Gastrocnemius medialis (tissue), 4 donors: ENCODE measurements around the gene GNAQ. TPM values are rescaled to one million over a fixed set of nuclear protein-coding genes. Genes with fewer than 3 reads are reported as not detected.

Experiments
- ATAC-seq, 2 donors: fragments of 150-250 bp; one replicate each; pipeline ENCODE4 v1.9.1; 2016
- DNase-seq, 2 donors: peaks; one replicate each; pipeline ENCODE4 v3.0.0-alpha.2; 2019
- H3K27ac ChIP-seq, 4 donors: fragments of 200-600 bp; sonication (generic); 1 replicate in 1 of 4; 2 replicates in 3 of 4; pipeline ENCODE4 v1.5.1; 2016 to 2018; ENCODE audit warnings: mild to moderate bottlenecking in 2 of 4, moderate library complexity in 1 of 4
- H3K27me3 ChIP-seq, 3 donors: fragments of 200-600 bp; sonication (generic) in 2 of 3; 1 replicate in 1 of 3; 2 replicates in 2 of 3; pipeline versions ENCODE4 v1.5.1 to v1.6.0; 2016 to 2019; ENCODE audit warnings: mild to moderate bottlenecking in 1 of 3, moderate library complexity in 1 of 3
- H3K36me3 ChIP-seq, 2 donors: fragments of 200-600 bp; sonication (generic) in 1 of 2; one replicate each; pipeline ENCODE4 v1.5.1; 2017 to 2018
- H3K4me1 ChIP-seq, 2 donors: fragments of 200-600 bp; sonication (generic) in 1 of 2; one replicate each; pipeline ENCODE4 v1.5.1; 2016 to 2017; ENCODE audit warnings: mild to moderate bottlenecking in 2 of 2
- H3K4me3 ChIP-seq, 4 donors: fragments of 200-600 bp; sonication (generic) in 3 of 4; 1 replicate in 1 of 4; 2 replicates in 3 of 4; pipeline ENCODE4 v1.5.1; 2016 to 2019; ENCODE audit warnings: mild to moderate bottlenecking in 2 of 4
- H3K9me3 ChIP-seq, 3 donors: fragments of 200-600 bp; sonication (generic) in 2 of 3; 1 replicate in 1 of 3; 2 replicates in 2 of 3; pipeline ENCODE4 v1.5.1; 2016 to 2019
- CTCF ChIP-seq, 5 experiments: fragments of 450-650 bp in 3 of 5; fragments of 200-600 bp in 2 of 5; sonication (generic) in 2 of 5; IDR thresholded peaks in 4 of 5; conservative IDR thresholded peaks in 1 of 5; 1 replicate in 4 of 5; 2 replicates in 1 of 5; pipeline ENCODE4 v1.5.1; 2016 to 2019; ENCODE audit warnings: antibody characterized with exemption in 5 of 5, mild to moderate bottlenecking in 3 of 5, moderate library complexity in 3 of 5
- POLR2A ChIP-seq, 2 donors: fragments of 450-650 bp; IDR thresholded peaks; one replicate each; pipeline ENCODE4 v1.6.1; 2017; ENCODE audit warnings: antibody characterized with exemption in 2 of 2, mild to moderate bottlenecking in 2 of 2, moderate library complexity in 2 of 2
- in situ Hi-C, 4 donors: fragments of 200-750 bp; cut with MboI; loops; one replicate each; pipeline versions ENCODE4 v1.15.0 to v1.8.0; 2017; ENCODE audit warnings: low sequenced_read_pairs in 4 of 4
- intact Hi-C: fragments of 100-400 bp; cut with DNase I; formaldehyde crosslinking; loops from one replicate; pipeline ENCODE4 v1.15.1; 2023; ENCODE audit warnings: low total_unique reads
- total RNA-seq, 4 donors: library from RNA; depleted of rRNA; stranded (reverse); fragments of >200 nt; gene quantifications; one replicate each; pipeline versions ENCODE4 v1.1.0 to v1.2.3, GENCODE V29; 2016

The GNAQ gene
- total RNA-seq, 4 donors from 2014 or later: 11.3 to 25.9 (median 18.7) TPM

GRCh38 chr9:77729177-77729576, 302.4 kb downstream of the GNAQ start:
- intact Hi-C loops: no loop called here
- Histone ChIP-seq H3K4me1 (peaks cover 14 to 18% of the 10 kb centered on the region in 2 donors), H3K27ac (no peak overlapping the region), H3K27me3 (no peaks in the 10 kb centered on the region), H3K9me3 (no peaks in the 10 kb centered on the region), H3K4me3 (no peak overlapping the region), H3K36me3 (peaks cover 0 to 15% of the 10 kb centered on the region in 2 donors)
- DNase-seq (no peak), ATAC-seq (no peak)
- in situ Hi-C loops: loop anchor here in 1 of 4 donors (25.0 kb wide), 2 partner anchors 267 to 308 kb away; partner anchors contain the start of gene GNAQ
- TF ChIP-seq CTCF (IDR thresholded peaks at IDR 0.05 in 4 of 5, conservative IDR thresholded peaks at IDR 0.05 in 1 of 5) (no peak), POLR2A (IDR thresholded peaks at IDR 0.05) (no peak)

GRCh38 chr9:77726814-77727213, 304.8 kb downstream of the GNAQ start:
- H3K27ac ChIP-seq: no peak overlapping the region
- no peaks in the 10 kb centered on the region for H3K9me3 ChIP-seq
- H3K4me3 ChIP-seq: no peak overlapping the region
- ATAC-seq (no peak), DNase-seq (no peak)
- no peak for TF ChIP-seq POLR2A (IDR thresholded peaks at IDR 0.05)
- TF ChIP-seq CTCF (IDR thresholded peaks at IDR 0.05 in 4 of 5, conservative IDR thresholded peaks at IDR 0.05 in 1 of 5): no peak
- H3K4me1 ChIP-seq: peaks cover 11 to 15% of the 10 kb centered on the region in 2 donors
- in situ Hi-C loops: loop anchor here in 1 of 4 donors (25.0 kb wide), 2 partner anchors 265 to 310 kb away; partner anchors contain the start of gene GNAQ
- no peaks in the 10 kb centered on the region for H3K27me3 ChIP-seq
- intact Hi-C loops: no loop called here
- peaks cover 0 to 15% of the 10 kb centered on the region in 2 donors for H3K36me3 ChIP-seq

GRCh38 chr9:77726289-77726688, 305.3 kb downstream of the GNAQ start:
- H3K36me3 ChIP-seq: peaks cover 0 to 15% of the 10 kb centered on the region in 2 donors
- no peak overlapping the region for H3K4me3 ChIP-seq
- H3K4me1 ChIP-seq: peaks cover 6 to 10% of the 10 kb centered on the region in 2 donors
- no peaks in the 10 kb centered on the region for H3K27me3 ChIP-seq
- no peak for DNase-seq
- in situ Hi-C loops: loop anchor here in 1 of 4 donors (25.0 kb wide), 2 partner anchors 264 to 311 kb away; partner anchors contain the start of gene GNAQ
- no peaks in the 10 kb centered on the region for H3K9me3 ChIP-seq
- intact Hi-C loops: no loop called here
- H3K27ac ChIP-seq: no peak overlapping the region
- TF ChIP-seq CTCF (IDR thresholded peaks at IDR 0.05 in 4 of 5, conservative IDR thresholded peaks at IDR 0.05 in 1 of 5): no peak
- TF ChIP-seq POLR2A (IDR thresholded peaks at IDR 0.05): no peak
- ATAC-seq: no peak

GRCh38 chr9:77725820-77726219, 305.8 kb downstream of the GNAQ start:
- ATAC-seq (no peak), DNase-seq (no peak)
- no peak overlapping the region for H3K27ac ChIP-seq
- in situ Hi-C loops (loop anchor here in 1 of 4 donors (25.0 kb wide), 2 partner anchors 264 to 311 kb away; partner anchors contain the start of gene GNAQ), intact Hi-C loops (no loop called here)
- peaks cover 0 to 15% of the 10 kb centered on the region in 2 donors for H3K36me3 ChIP-seq
- no peaks in the 10 kb centered on the region for H3K27me3 ChIP-seq
- H3K9me3 ChIP-seq: no peaks in the 10 kb centered on the region
- H3K4me3 ChIP-seq: no peak overlapping the region
- TF ChIP-seq CTCF (IDR thresholded peaks at IDR 0.05 in 4 of 5, conservative IDR thresholded peaks at IDR 0.05 in 1 of 5) (no peak), POLR2A (IDR thresholded peaks at IDR 0.05) (no peak)
- H3K4me1 ChIP-seq: peaks cover under 1 to 6% of the 10 kb centered on the region in 2 donors
